Measurements from ENCODE around the gene DROSHA. TPM values are rescaled to one million over a fixed set of nuclear protein-coding genes. Genes with fewer than 3 reads are reported as not detected.

The DROSHA gene
- total and polyA plus RNA-seq, 10 of the 15 experiments (the other 5 are each of a cell fraction or from before 2014, with no cell fraction given), result 27.9 to 55.0 (median 37.6) TPM

DNA sequence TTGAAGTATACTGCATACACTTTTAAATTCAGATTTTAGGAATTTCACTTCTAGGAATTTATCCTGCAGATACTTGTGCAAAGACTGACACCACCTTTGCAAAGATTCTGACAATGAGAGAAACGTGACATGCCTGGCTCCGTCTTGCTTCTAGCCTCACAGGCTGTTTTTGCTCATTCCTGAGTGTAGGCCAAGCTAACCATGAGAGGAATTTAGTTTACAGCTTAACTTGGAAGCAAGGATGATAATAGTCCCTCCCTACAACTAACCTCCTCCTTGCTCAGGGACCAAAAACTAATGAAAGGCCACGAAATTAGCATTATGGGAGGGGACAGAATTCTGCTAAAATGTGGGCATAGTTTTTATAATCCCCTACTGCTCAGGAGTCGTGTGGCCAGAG is 31.3 kb upstream of the DROSHA start:
- in situ Hi-C loops (cut with MboI) (no loop called here), intact Hi-C loops (cut with micrococcal nuclease; ENCODE audit: unreplicated experiment) (no loop called here)
- 17% methylated on average over 4 of the region's 4 CpGs for WGBS (ENCODE audit: insufficient coverage, insufficient replicate concordance, low lambda C conversion rate, missing lambda C conversion rate)
- BruUV-seq (replicated peaks), result no TSS peak
- no peak for ATAC-seq
- Histone ChIP-seq H2AFZ (ENCODE audit: control insufficient read depth, low read depth, low read length) (no peak overlapping the region), H3K27me3 (replicated peaks in 1 of 2; ENCODE audit: control insufficient read depth in 2 of 2, insufficient read depth in 2 of 2, low read length in 1 of 2) (no peaks in the 10 kb centered on the region), H3K4me1 (ENCODE audit: control insufficient read depth, insufficient read depth, low read length) (no peaks in the 10 kb centered on the region), H4K20me1 (ENCODE audit: control insufficient read depth, insufficient read depth) (no peaks in the 10 kb centered on the region), H3K79me2 (ENCODE audit: control insufficient read depth, insufficient read depth, low read length) (no peaks in the 10 kb centered on the region), H3K9me3 (replicated peaks; ENCODE audit: control insufficient read depth, insufficient read depth, low read length) (no peaks in the 10 kb centered on the region; the same call in 2 of the 3 replicates), H3K36me3 (ENCODE audit: control insufficient read depth in 2 of 2, insufficient read depth in 2 of 2, low read length in 1 of 2) (no peaks in the 10 kb centered on the region), H3K27ac (ENCODE audit: control insufficient read depth, insufficient read depth) (no peak overlapping the region), H3K4me2 (ENCODE audit: control insufficient read depth, insufficient read depth) (no peak overlapping the region), H3K4me3 (no peak overlapping the region), H3K9ac (ENCODE audit: control insufficient read depth, insufficient read depth, low read length) (no peak overlapping the region)
- RAD21 ChIA-PET (ENCODE audit: unreplicated experiment), result no interaction called here
- SMC1A ChIA-PET (ENCODE audit: uncharacterized antibody, unreplicated experiment), result no interaction called here
- FAIRE-seq, result no peak
- POLR2A ChIA-PET, result interaction anchor here (0.7 kb wide), 1 partner anchor 186 kb away, joined by 6 read pairs; no protein-coding TSS in a partner anchor
- CTCF ChIA-PET, result interaction anchor here (0.6 kb wide), 1 partner anchor 95 kb away, joined by 3 read pairs; no protein-coding TSS in a partner anchor
- TF ChIP-seq, protein P1, sequence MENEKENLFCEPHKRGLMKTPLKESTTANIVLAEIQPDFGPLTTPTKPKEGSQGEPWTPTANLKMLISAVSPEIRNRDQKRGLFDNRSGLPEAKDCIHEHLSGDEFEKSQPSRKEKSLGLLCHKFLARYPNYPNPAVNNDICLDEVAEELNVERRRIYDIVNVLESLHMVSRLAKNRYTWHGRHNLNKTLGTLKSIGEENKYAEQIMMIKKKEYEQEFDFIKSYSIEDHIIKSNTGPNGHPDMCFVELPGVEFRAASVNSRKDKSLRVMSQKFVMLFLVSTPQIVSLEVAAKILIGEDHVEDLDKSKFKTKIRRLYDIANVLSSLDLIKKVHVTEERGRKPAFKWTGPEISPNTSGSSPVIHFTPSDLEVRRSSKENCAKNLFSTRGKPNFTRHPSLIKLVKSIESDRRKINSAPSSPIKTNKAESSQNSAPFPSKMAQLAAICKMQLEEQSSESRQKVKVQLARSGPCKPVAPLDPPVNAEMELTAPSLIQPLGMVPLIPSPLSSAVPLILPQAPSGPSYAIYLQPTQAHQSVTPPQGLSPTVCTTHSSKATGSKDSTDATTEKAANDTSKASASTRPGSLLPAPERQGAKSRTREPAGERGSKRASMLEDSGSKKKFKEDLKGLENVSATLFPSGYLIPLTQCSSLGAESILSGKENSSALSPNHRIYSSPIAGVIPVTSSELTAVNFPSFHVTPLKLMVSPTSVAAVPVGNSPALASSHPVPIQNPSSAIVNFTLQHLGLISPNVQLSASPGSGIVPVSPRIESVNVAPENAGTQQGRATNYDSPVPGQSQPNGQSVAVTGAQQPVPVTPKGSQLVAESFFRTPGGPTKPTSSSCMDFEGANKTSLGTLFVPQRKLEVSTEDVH (IDR thresholded peaks at IDR 0.05; ENCODE audit: low read depth, partially characterized antibody), result no peak
- TF ChIP-seq RB1 (IDR thresholded peaks at IDR 0.05; ENCODE audit: borderline replicate concordance) (no peak), FOXK2 (IDR thresholded peaks at IDR 0.05) (no peak), BCL11A (IDR thresholded peaks at IDR 0.05; ENCODE audit: low read depth, low read length) (no peak)
- TF ChIP-seq, protein P2, sequence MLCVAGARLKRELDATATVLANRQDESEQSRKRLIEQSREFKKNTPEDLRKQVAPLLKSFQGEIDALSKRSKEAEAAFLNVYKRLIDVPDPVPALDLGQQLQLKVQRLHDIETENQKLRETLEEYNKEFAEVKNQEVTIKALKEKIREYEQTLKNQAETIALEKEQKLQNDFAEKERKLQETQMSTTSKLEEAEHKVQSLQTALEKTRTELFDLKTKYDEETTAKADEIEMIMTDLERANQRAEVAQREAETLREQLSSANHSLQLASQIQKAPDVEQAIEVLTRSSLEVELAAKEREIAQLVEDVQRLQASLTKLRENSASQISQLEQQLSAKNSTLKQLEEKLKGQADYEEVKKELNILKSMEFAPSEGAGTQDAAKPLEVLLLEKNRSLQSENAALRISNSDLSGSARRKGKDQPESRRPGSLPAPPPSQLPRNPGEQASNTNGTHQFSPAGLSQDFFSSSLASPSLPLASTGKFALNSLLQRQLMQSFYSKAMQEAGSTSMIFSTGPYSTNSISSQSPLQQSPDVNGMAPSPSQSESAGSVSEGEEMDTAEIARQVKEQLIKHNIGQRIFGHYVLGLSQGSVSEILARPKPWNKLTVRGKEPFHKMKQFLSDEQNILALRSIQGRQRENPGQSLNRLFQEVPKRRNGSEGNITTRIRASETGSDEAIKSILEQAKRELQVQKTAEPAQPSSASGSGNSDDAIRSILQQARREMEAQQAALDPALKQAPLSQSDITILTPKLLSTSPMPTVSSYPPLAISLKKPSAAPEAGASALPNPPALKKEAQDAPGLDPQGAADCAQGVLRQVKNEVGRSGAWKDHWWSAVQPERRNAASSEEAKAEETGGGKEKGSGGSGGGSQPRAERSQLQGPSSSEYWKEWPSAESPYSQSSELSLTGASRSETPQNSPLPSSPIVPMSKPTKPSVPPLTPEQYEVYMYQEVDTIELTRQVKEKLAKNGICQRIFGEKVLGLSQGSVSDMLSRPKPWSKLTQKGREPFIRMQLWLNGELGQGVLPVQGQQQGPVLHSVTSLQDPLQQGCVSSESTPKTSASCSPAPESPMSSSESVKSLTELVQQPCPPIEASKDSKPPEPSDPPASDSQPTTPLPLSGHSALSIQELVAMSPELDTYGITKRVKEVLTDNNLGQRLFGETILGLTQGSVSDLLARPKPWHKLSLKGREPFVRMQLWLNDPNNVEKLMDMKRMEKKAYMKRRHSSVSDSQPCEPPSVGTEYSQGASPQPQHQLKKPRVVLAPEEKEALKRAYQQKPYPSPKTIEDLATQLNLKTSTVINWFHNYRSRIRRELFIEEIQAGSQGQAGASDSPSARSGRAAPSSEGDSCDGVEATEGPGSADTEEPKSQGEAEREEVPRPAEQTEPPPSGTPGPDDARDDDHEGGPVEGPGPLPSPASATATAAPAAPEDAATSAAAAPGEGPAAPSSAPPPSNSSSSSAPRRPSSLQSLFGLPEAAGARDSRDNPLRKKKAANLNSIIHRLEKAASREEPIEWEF (IDR thresholded peaks at IDR 0.05; ENCODE audit: insufficient replicate concordance, low read depth, low read length), result no peak
- no peak for DNase-seq (ENCODE audit: low read depth, low spot score)
